Raji (cell line): ENCODE data around the gene EGF.

Source experiments
- POLR2A ChIP-seq: IDR thresholded peaks from 2 replicates; pipeline ENCODE4 v1.6.1; 2011; ENCODE audit warnings: low read depth, low read length, control low read depth; ENCODE audit not compliant: insufficient read depth

Gene EGF

GRCh38 chr4:109912706-109913595 is at the start of gene EGF:
Gene EGF (plus strand): TSS chr4:109912883. CDS start chr4:109913336, 453 bp downstream.
- no peak for TF ChIP-seq POLR2A

GRCh38 chr4:109864134-109864533 is 48.5 kb upstream of the EGF start:
- TF ChIP-seq POLR2A, result no peak

GRCh38 chr4:109870061-109870460 is 42.6 kb upstream of the EGF start:
- no peak for TF ChIP-seq POLR2A

- no peak for TF ChIP-seq POLR2A
These were observed 40.6 kb upstream of the EGF start for GRCh38 chr4:109872065-109872464.

GRCh38 chr4:109872950-109873656 is 39.6 kb upstream of the EGF start:
- TF ChIP-seq POLR2A, result no peak

GRCh38 chr4:109873791-109874514 is 38.7 kb upstream of the EGF start:
- TF ChIP-seq POLR2A, result no peak

GRCh38 chr4:109875106-109875505 is 37.6 kb upstream of the EGF start:
- TF ChIP-seq POLR2A, result no peak

- TF ChIP-seq POLR2A, result no peak
These were observed 35.9 kb upstream of the EGF start for GRCh38 chr4:109876634-109877265.

- no peak for TF ChIP-seq POLR2A
These were observed 35.3 kb upstream of the EGF start for GRCh38 chr4:109877400-109877799.

- TF ChIP-seq POLR2A, result no peak
These were observed 34.3 kb upstream of the EGF start for GRCh38 chr4:109878355-109878754.

GRCh38 chr4:109879081-109879480 is 33.6 kb upstream of the EGF start:
- no peak for TF ChIP-seq POLR2A

GRCh38 chr4:109879636-109880314 is 32.9 kb upstream of the EGF start:
- TF ChIP-seq POLR2A, result no peak

- no peak for TF ChIP-seq POLR2A
These were observed 26.4 kb upstream of the EGF start for GRCh38 chr4:109886303-109886702.

- TF ChIP-seq POLR2A, result no peak
These were observed 25.6 kb upstream of the EGF start for GRCh38 chr4:109887071-109887470.
